Measurements from ENCODE around the gene OSBPL8.

The OSBPL8 gene

DNA sequence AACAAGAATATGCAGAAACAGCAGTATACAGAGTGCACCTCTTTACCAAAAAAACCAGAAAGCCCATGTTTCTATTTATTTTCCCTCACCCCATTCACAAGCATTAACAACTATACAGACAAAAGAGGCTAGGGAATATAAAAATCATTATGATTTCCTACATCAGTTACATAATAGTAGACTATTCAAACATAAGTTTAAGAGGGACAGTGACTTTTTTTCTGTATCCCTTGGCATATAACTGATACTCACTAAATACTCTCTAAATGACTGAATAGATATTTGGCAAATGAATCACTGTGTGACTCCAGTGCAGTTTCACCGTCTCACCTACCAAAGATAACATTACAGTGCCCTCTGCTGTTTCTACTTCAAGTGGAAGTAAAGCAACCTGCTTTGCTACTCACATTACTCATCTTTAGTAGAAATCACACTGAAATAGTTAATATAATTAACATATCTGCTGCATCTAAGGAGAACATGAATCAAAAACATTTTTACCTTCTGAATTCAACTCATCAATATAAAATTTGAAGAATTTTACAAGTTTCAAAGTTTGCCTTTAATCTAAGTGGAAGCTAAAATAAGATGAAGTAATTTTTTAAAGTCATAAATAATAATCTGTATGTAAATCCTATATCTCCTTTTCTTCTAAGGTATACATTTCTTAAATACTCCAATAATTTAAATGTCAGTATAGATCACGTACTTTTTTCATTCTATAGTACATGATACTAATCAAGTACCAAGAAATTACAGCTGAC, 103.8 kb downstream of the OSBPL8 start:
- Histone ChIP-seq H3K9me3 (ENCODE audit: insufficient read depth, low read length) (no peaks in the 10 kb centered on the region), H3K27me3 (ENCODE audit: insufficient read depth, insufficient read length) (no peaks in the 10 kb centered on the region), H3K36me3 (ENCODE audit: insufficient read depth, insufficient read length, low read length) (no peaks in the 10 kb centered on the region), H3K9ac (ENCODE audit: insufficient read length, low read depth) (no peak overlapping the region), H3K4me3 (ENCODE audit: insufficient read length, low read depth) (no peak overlapping the region), H3K4me1 (ENCODE audit: insufficient read depth, insufficient read length) (no peaks in the 10 kb centered on the region)
- no peak for TF ChIP-seq YY1 (IDR thresholded peaks at IDR 0.05; ENCODE audit: insufficient read depth, insufficient read length)
- TF ChIP-seq SUZ12 (IDR thresholded peaks at IDR 0.05; ENCODE audit: extremely low read depth, insufficient read depth, insufficient read length) = no peak
- no peak for TF ChIP-seq ZNF274 (IDR thresholded peaks at IDR 0.05; ENCODE audit: low read depth, low read length)
- peak; percentile 33 for DNase-seq (ENCODE audit: low read depth, low spot score)

DNA sequence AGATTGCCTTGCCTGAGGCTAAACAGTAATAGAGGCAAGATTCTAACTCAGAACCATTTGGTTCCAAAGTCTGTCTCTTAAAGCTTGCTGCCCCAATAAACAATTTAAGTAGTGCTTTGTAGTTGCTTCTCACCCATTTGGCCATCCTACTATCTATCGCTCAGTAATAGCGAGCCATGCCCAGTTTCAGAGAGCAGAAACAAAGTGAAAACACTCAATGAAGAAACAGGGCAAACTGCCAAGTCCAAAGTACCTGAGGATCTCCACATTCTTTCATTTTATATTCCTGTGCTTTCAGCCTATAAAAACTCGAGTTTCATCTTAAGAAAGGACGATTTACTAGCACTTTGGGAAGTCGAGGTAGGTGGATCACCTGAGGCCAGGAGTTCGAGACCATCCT, 108.0 kb downstream of the OSBPL8 start:
- Histone ChIP-seq H3K9me3 (ENCODE audit: insufficient read depth, low read length) (no peaks in the 10 kb centered on the region), H3K9ac (ENCODE audit: insufficient read length, low read depth) (no peak overlapping the region), H3K36me3 (ENCODE audit: insufficient read depth, insufficient read length, low read length) (peaks cover 6% of the 10 kb centered on the region), H3K4me1 (ENCODE audit: insufficient read depth, insufficient read length) (no peaks in the 10 kb centered on the region), H3K4me3 (ENCODE audit: insufficient read length, low read depth) (no peak overlapping the region), H3K27me3 (ENCODE audit: insufficient read depth, insufficient read length) (no peaks in the 10 kb centered on the region)
- no peak for TF ChIP-seq ZNF274 (IDR thresholded peaks at IDR 0.05; ENCODE audit: low read depth, low read length)
- no peak for TF ChIP-seq SUZ12 (IDR thresholded peaks at IDR 0.05; ENCODE audit: extremely low read depth, insufficient read depth, insufficient read length)
- TF ChIP-seq YY1 (IDR thresholded peaks at IDR 0.05; ENCODE audit: insufficient read depth, insufficient read length) = no peak
- DNase-seq (ENCODE audit: low read depth, low spot score) = no peak

DNA sequence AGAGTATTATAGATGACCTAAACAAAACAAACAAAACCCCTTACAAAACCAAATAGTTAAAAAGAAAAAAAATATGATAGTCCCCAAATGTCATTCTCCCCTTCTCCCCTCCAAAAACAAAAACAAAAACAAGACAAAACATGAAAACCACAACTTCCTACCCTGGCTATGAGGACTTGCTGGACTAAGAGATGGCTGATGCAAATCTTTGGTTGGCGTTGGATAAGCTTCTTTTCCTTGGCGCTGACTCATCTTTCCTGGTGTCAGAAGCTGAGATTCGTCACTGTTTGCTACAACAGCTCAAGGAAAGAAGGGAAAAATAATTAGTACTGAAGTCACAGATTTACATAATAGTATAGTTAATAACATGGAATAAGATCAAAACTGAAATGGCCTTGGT, 108.9 kb downstream of the OSBPL8 start:
- no peak for TF ChIP-seq ZNF274 (IDR thresholded peaks at IDR 0.05; ENCODE audit: low read depth, low read length)
- Histone ChIP-seq H3K27me3 (ENCODE audit: insufficient read depth, insufficient read length) (no peaks in the 10 kb centered on the region), H3K4me3 (ENCODE audit: insufficient read length, low read depth) (no peak overlapping the region), H3K9me3 (ENCODE audit: insufficient read depth, low read length) (no peaks in the 10 kb centered on the region), H3K9ac (ENCODE audit: insufficient read length, low read depth) (no peak overlapping the region), H3K4me1 (ENCODE audit: insufficient read depth, insufficient read length) (no peaks in the 10 kb centered on the region), H3K36me3 (ENCODE audit: insufficient read depth, insufficient read length, low read length) (peaks cover 6% of the 10 kb centered on the region)
- DNase-seq (ENCODE audit: low read depth, low spot score) = no peak

DNA sequence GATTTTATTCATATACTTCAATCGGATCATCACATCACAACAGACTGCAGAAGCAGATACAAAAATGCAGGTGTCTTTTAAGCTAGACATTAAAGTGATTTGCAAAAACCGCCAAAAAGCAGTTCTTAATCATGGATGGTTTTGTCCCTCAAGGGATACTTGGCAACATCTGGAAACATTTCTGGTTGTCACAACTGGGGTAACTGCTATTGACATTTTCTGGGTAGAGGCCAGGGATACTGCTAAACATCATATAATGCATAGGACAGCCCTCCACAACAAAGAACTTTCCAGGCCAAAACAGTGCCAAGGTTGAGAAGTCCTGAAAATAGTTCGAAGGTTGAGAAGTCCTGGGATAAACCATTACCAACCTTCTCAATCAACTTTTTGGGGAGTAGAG, 109.6 kb downstream of the OSBPL8 start:
- TF ChIP-seq SUZ12 (IDR thresholded peaks at IDR 0.05; ENCODE audit: extremely low read depth, insufficient read depth, insufficient read length) (no peak), YY1 (IDR thresholded peaks at IDR 0.05; ENCODE audit: insufficient read depth, insufficient read length) (no peak), ZNF274 (IDR thresholded peaks at IDR 0.05; ENCODE audit: low read depth, low read length) (no peak)
- Histone ChIP-seq H3K27me3 (ENCODE audit: insufficient read depth, insufficient read length) (no peaks in the 10 kb centered on the region), H3K36me3 (ENCODE audit: insufficient read depth, insufficient read length, low read length) (peaks cover 6% of the 10 kb centered on the region), H3K4me3 (ENCODE audit: insufficient read length, low read depth) (no peak overlapping the region), H3K9ac (ENCODE audit: insufficient read length, low read depth) (no peak overlapping the region), H3K9me3 (ENCODE audit: insufficient read depth, low read length) (no peaks in the 10 kb centered on the region), H3K4me1 (ENCODE audit: insufficient read depth, insufficient read length) (no peaks in the 10 kb centered on the region)
- DNase-seq (ENCODE audit: low read depth, low spot score) = no peak

DNA sequence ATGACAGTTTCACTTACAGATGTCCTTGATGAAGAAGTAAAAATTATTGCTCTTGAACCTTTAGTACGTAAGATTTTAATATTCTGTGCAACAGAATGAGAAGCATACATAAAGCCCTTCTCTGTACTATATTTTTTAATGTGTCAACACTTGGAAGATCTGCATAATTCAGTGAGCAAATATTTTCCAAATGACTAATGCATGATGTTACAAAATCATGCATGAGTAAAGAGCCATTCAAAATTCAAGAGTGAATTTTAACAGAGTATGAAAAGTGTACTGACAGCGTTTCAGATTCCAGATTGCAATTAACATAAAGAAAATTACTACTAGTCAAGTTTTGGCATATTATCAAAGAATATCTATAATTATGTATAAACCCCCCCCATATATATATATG, 110.0 kb downstream of the OSBPL8 start:
- H3K9ac ChIP-seq (ENCODE audit: insufficient read length, low read depth) = no peak overlapping the region
- TF ChIP-seq YY1 (IDR thresholded peaks at IDR 0.05; ENCODE audit: insufficient read depth, insufficient read length) = no peak
- no peak for TF ChIP-seq SUZ12 (IDR thresholded peaks at IDR 0.05; ENCODE audit: extremely low read depth, insufficient read depth, insufficient read length)
- TF ChIP-seq ZNF274 (IDR thresholded peaks at IDR 0.05; ENCODE audit: low read depth, low read length) = no peak
- H3K36me3 ChIP-seq (ENCODE audit: insufficient read depth, insufficient read length, low read length) = peaks cover 6% of the 10 kb centered on the region
- no peaks in the 10 kb centered on the region for H3K9me3 ChIP-seq (ENCODE audit: insufficient read depth, low read length)
- H3K4me3 ChIP-seq (ENCODE audit: insufficient read length, low read depth) = no peak overlapping the region
- DNase-seq (ENCODE audit: low read depth, low spot score) = no peak
- H3K27me3 ChIP-seq (ENCODE audit: insufficient read depth, insufficient read length) = no peaks in the 10 kb centered on the region
- no peaks in the 10 kb centered on the region for H3K4me1 ChIP-seq (ENCODE audit: insufficient read depth, insufficient read length)

DNA sequence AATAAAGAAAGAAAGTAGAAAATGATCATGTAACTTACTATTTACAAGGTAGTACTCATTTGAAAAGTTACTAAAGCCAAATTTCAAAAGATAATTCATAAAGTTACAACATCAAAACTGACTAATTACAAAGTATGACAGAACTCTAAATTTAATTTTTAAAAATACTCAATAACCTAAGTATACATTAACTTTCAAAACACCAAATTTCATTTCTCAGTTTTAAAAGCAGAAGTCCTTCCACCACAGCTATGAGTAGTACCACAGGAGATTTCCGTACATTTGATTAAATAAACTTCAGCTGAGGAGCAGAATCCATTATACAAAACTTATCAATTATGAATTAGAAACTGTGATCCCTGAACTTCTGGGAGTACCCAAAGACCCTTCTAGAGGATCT, 110.6 kb downstream of the OSBPL8 start:
- no peak for DNase-seq (ENCODE audit: low read depth, low spot score)
- Histone ChIP-seq H3K36me3 (ENCODE audit: insufficient read depth, insufficient read length, low read length) (peaks cover 6% of the 10 kb centered on the region), H3K4me3 (ENCODE audit: insufficient read length, low read depth) (no peak overlapping the region), H3K9ac (ENCODE audit: insufficient read length, low read depth) (no peak overlapping the region), H3K4me1 (ENCODE audit: insufficient read depth, insufficient read length) (no peaks in the 10 kb centered on the region), H3K27me3 (ENCODE audit: insufficient read depth, insufficient read length) (no peaks in the 10 kb centered on the region), H3K9me3 (ENCODE audit: insufficient read depth, low read length) (no peaks in the 10 kb centered on the region)
- TF ChIP-seq ZNF274 (IDR thresholded peaks at IDR 0.05; ENCODE audit: low read depth, low read length) = no peak
- TF ChIP-seq SUZ12 (IDR thresholded peaks at IDR 0.05; ENCODE audit: extremely low read depth, insufficient read depth, insufficient read length) = no peak
- TF ChIP-seq YY1 (IDR thresholded peaks at IDR 0.05; ENCODE audit: insufficient read depth, insufficient read length) = no peak

DNA sequence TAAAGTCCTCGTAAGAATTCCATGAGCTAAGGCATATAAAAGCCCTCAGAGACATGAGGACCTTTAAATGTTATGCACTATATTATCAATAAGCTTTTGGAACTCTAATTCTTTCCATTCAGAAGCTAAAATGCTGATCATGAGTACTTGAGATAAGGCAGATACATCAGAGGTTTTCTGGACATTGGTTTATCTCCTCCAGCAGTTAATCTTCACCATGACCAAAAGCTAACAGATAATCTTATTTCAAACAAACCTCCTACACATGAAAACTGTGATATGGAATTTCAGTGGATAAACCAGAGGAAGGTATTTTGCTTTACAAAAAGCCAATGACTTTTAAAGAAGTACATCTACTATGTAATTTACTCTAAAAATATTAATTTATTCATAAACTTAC, 113.5 kb downstream of the OSBPL8 start:
- Histone ChIP-seq H3K36me3 (ENCODE audit: insufficient read depth, insufficient read length, low read length) (peaks cover 6% of the 10 kb centered on the region), H3K4me1 (ENCODE audit: insufficient read depth, insufficient read length) (no peaks in the 10 kb centered on the region), H3K27me3 (ENCODE audit: insufficient read depth, insufficient read length) (no peaks in the 10 kb centered on the region), H3K9me3 (ENCODE audit: insufficient read depth, low read length) (no peaks in the 10 kb centered on the region), H3K4me3 (ENCODE audit: insufficient read length, low read depth) (no peak overlapping the region), H3K9ac (ENCODE audit: insufficient read length, low read depth) (no peak overlapping the region)
- no peak for DNase-seq (ENCODE audit: low read depth, low spot score)
- no peak for TF ChIP-seq YY1 (IDR thresholded peaks at IDR 0.05; ENCODE audit: insufficient read depth, insufficient read length)
- TF ChIP-seq SUZ12 (IDR thresholded peaks at IDR 0.05; ENCODE audit: extremely low read depth, insufficient read depth, insufficient read length) = no peak
- no peak for TF ChIP-seq ZNF274 (IDR thresholded peaks at IDR 0.05; ENCODE audit: low read depth, low read length)
